Lower leg skin (tissue), 4 donors: Measurements from ENCODE around the gene KLRK1. TPM values are rescaled to one million over a fixed set of nuclear protein-coding genes. Genes with fewer than 3 reads are reported as not detected.
"Not testable (repeated sequence)": the region's sequence is repeated elsewhere in the genome, so short reads cannot be mapped to it uniquely, and the experiment has no call there.

Source experiments
- DNase-seq, 2 donors: peaks; one replicate each; pipeline ENCODE4 v3.0.0-alpha.2; 2019; ENCODE audit warnings: low spot score in 2 of 2
- H3K4me3 ChIP-seq: fragments of 200-600 bp; sonication (generic); 2 replicates; pipeline ENCODE4 v1.5.1; 2017; ENCODE audit warnings: mild to moderate bottlenecking, low read depth; ENCODE audit not compliant: poor library complexity, severe bottlenecking
- POLR2A ChIP-seq, 2 donors: fragments of 450-650 bp; IDR thresholded peaks; one replicate each; pipeline ENCODE4 v1.6.1; 2016 to 2017; ENCODE audit warnings: antibody characterized with exemption in 2 of 2, mild to moderate bottlenecking in 1 of 2, moderate library complexity in 1 of 2
- WGBS, 2 donors: methylation state at CpG; one replicate each; pipeline ENCODE4 v1.1.5; 2018; 5-methylcytosine and 5-hydroxymethylcytosine counted together
- intact Hi-C: fragments of 100-400 bp; cut with DNase I; formaldehyde crosslinking; loops from one replicate; pipeline ENCODE4 v1.15.0; 2023; ENCODE audit warnings: low total_unique reads
- total RNA-seq, 4 donors: library from RNA; depleted of rRNA; stranded (reverse); fragments of >200 nt; gene quantifications; one replicate each; pipeline ENCODE4 v1.1.0, GENCODE V29; 2016
- TF ChIP-seq, protein P1 (sequence below), 3 donors: fragments of 450-650 bp; IDR thresholded peaks; one replicate each; pipeline ENCODE4 v1.5.1; 2016; ENCODE audit warnings: antibody characterized with exemption in 3 of 3, mild to moderate bottlenecking in 3 of 3, moderate library complexity in 2 of 3

Gene KLRK1
- total RNA-seq, 4 donors from 2014 or later: 0.46 TPM; not detected in 3

DNA sequence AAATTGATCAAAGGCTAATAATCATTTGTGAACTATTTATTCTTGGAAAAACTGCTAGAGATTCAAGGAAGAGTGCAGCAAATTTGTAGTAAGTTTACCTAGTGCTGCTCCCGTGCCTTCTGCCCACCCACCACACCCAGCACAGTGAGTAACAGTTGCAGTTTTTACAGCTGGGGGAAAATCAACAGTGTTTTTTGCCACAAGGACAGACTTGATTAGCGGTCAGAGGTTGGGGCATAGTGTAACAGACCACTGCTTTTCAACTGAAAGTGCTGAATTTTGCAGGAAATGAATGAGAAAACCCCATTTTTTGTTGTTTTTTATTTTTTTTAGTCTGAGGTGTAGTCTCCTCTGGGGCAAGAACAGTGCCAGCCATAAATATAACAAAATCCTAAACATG is 7.5 kb upstream of the KLRK1 start:
- intact Hi-C loops: no loop called here
- DNase-seq: no peak
- WGBS, 2 donors: 58 to 65% methylated on average over 2 of the region's 2 CpGs
- no peak overlapping the region for H3K4me3 ChIP-seq
- TF ChIP-seq POLR2A (IDR thresholded peaks at IDR 0.05): no peak
- TF ChIP-seq, protein P1, sequence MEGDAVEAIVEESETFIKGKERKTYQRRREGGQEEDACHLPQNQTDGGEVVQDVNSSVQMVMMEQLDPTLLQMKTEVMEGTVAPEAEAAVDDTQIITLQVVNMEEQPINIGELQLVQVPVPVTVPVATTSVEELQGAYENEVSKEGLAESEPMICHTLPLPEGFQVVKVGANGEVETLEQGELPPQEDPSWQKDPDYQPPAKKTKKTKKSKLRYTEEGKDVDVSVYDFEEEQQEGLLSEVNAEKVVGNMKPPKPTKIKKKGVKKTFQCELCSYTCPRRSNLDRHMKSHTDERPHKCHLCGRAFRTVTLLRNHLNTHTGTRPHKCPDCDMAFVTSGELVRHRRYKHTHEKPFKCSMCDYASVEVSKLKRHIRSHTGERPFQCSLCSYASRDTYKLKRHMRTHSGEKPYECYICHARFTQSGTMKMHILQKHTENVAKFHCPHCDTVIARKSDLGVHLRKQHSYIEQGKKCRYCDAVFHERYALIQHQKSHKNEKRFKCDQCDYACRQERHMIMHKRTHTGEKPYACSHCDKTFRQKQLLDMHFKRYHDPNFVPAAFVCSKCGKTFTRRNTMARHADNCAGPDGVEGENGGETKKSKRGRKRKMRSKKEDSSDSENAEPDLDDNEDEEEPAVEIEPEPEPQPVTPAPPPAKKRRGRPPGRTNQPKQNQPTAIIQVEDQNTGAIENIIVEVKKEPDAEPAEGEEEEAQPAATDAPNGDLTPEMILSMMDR (IDR thresholded peaks at IDR 0.05): no peak

DNA sequence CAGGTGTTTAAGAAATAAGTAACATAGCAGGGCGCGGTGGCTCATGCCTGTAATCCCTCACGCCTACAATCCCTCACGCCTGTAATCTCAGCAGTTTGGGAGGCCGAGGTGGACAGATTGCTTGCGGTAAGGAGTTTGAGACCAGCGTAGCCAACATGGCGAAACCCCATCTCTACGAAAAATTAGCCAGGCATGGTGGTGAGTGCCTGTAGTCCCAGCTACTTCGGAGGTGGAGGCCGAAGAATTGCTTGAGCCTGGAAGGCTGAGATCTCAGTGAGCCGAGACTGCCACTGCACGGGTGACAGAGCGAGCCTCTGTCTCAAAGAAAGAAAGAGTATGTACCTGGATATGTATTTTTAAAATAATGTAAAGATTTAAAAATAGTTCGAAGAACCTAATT is 6.3 kb upstream of the KLRK1 start:
- 80 to 91% methylated on average over 15 of the region's 15 CpGs for WGBS, 2 donors
- intact Hi-C loops, H3K4me3 ChIP-seq, DNase-seq: not testable (repeated sequence)

DNA sequence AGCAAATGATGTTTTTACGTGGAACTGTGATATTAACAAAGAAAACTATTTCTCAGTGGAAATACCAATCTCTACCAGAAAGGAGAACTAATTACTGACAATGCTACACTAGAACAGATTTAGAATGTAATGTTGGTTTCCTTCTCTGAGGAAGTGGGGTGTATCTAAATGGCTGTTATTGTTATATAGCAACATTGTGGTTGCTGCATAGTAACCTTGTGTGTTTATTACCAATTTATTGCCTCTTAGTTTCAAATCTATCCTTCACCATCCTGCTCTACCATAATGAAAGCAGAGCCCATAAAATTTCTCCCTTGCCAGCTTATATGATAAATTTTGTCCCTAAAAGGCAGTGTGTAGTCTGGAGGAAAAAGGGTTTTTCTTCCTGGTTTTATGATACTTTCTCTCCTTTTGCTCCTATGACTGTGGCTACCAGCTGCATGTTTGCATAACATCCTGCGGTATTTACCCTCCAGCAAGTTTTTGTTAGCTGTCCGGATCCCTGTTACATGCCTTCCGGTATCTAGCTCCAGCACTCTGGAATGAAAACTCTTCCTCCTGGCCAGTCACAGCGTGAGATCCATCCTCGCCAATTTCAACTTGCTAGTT is 5.7 kb upstream of the KLRK1 start:
- no peak for TF ChIP-seq POLR2A (IDR thresholded peaks at IDR 0.05)
- H3K4me3 ChIP-seq: no peak overlapping the region
- intact Hi-C loops: no loop called here
- DNase-seq: peak in 1 of 2 donors; percentile 43
- WGBS, 2 donors: 19 to 30% methylated on average over 6 of the region's 6 CpGs

DNA sequence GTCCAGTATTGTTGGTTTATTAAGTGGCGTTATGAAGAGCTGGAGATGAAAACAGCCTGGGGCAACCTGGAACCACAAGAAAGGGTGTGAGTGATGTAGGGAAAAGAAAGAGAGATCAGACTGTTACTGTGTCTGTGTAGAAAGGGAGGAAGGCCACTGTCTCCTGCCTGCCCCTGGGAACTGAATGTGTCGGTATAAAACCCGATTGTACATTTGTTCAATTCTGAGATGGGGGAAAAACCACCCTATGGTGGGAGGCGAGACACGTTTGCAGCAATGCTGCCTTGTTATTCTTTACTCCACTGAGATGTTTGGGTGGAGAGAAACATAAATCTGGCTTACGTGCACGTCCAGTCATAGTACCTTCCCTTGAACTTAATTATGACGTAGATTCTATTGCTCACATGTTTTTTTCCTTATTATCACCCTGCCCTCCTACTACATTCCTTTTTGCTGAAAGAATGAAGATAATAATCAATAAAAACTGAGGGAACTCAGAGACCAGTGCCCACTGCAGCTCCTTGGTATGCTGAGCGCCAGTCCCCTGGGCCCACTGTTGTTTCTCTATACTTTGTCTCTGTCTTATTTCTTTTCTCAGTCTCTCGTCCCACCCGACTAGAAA is 4.8 kb upstream of the KLRK1 start:
- 75 to 76% methylated on average over 11 of the region's 11 CpGs for WGBS, 2 donors

DNA sequence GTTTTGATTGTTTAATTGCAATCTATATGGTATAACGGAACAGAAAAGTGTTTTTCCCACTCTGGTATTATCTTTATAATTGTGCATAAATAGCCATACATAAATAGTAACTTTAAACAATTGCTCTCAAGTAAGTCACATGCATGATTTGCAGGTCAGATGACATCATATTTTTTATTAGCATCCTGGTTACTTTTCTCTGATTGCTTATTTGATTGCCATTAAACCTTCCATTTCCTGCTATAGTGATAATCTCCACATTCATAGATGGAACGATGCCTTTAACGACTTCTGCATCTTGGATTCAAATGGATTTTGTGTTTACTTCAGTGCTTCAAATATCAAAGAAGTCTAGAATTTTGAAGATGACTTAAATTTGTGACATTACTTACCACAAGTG is 3.5 kb upstream of the KLRK1 start:
- no peak for DNase-seq
- TF ChIP-seq, protein P1 (IDR thresholded peaks at IDR 0.05): no peak
- no peak for TF ChIP-seq POLR2A (IDR thresholded peaks at IDR 0.05)
- intact Hi-C loops: no loop called here
- 51 to 54% methylated on average over 3 of the region's 3 CpGs for WGBS, 2 donors
- H3K4me3 ChIP-seq: no peak overlapping the region

More for the DNA sequence above, 4.8 kb upstream of the KLRK1 start:
- intact Hi-C loops, H3K4me3 ChIP-seq, DNase-seq: not testable (repeated sequence)

DNA sequence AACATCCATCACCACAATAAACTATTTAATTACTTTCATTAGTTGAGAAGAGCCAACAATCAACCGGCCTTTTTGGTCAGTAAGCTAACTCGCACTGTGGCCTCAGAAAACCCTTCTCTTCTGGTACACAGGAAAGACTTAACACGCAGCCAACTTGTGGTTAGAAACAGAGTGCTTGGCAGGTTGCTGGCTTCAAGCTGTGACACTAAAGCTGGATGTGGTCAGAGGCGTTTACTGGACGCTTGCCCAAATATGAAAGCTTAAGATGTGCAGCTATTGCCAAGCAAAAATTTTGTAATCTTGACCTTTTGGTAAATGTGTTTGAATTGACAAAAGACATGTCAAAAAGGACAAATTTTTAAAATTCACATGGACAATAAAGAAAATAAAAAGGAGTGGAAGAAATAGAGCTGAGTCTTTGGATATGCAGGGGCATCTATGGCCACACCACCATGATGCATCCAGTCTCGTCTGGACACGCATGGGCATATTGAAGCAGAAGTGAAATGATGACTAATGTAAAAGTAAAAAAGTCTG is 2.6 kb upstream of the KLRK1 start:
- no peak overlapping the region for H3K4me3 ChIP-seq
- intact Hi-C loops: no loop called here
- TF ChIP-seq, protein P1 (IDR thresholded peaks at IDR 0.05): no peak
- no peak for TF ChIP-seq POLR2A (IDR thresholded peaks at IDR 0.05)
- WGBS, 2 donors: 34 to 38% methylated on average over 7 of the region's 7 CpGs
- peak; percentile 80 to 90 for DNase-seq

DNA sequence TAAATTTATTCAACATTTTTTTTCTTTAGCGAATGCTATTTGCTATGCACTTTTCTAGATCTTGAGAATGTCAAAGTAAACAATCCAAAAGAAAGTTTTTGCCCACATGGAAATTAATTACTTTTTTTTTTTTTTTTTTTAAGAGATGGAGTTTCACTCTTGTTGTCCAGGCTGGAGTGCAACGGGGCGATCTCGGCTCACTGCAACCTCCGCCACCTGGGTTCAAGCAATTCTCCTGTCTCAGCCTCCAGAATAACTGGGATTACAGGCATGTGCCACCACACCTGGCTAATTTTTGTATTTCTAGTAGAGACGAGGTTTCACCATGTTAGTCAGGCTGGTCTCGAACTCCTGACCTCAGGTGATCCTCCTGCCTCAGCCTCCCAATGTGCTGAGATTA is 1.1 kb upstream of the KLRK1 start:
- DNase-seq, H3K4me3 ChIP-seq, intact Hi-C loops: not testable (repeated sequence)
- 92 to 96% methylated on average over 7 of the region's 7 CpGs for WGBS, 2 donors
